GM18951 (cell line): ENCODE measurements around the gene CEBPB.
"Not testable (repeated sequence)": the region's sequence is repeated elsewhere in the genome, so short reads cannot be mapped to it uniquely, and the experiment has no call there.

Experiments used
- POLR2A ChIP-seq: IDR thresholded peaks from 4 replicates; pipeline ENCODE4 v1.6.1; 2011; ENCODE audit warnings: mild to moderate bottlenecking; ENCODE audit not compliant: insufficient read length, insufficient read depth; ENCODE audit errors: extremely low read depth
- in situ Hi-C: fragments of 300-500 bp; cut with MboI; formaldehyde crosslinking; loops from one replicate; pipeline ENCODE4 v1.12.0; 2022; ENCODE audit warnings: low sequenced_read_pairs, mixed read lengths, inconsistent platforms; ENCODE audit not compliant: unreplicated experiment

The CEBPB gene

DNA sequence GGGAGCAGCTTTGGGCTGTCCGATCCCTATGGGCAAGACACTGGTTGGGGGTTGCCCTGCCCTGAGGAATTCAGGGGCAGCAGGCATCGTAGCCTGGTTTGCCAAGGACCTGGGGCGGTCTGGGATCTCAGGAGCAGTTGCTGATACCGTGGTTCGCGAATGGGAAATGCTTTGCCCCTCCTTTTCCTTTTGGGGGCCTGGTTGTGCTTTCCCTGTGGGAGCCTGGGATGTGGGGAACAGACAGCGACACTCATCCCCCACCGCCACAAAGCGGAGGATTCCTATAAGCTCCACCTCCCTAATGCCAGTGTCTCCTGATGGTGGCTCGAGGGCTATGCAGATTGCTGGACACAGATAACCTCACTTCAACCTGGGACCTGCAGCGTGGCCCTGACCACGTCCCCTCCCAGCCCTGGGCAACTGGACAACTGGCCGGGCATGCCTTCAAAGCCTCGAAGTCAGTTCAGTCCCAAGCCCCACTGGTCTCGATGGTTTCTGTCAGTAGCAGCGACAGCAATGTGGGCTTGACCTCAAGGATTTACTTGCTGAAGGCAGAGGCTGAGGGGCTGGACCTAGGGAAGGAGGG is 3.3 kb downstream of the CEBPB start:
- in situ Hi-C loops, result no loop called here
- TF ChIP-seq POLR2A, result no peak

DNA sequence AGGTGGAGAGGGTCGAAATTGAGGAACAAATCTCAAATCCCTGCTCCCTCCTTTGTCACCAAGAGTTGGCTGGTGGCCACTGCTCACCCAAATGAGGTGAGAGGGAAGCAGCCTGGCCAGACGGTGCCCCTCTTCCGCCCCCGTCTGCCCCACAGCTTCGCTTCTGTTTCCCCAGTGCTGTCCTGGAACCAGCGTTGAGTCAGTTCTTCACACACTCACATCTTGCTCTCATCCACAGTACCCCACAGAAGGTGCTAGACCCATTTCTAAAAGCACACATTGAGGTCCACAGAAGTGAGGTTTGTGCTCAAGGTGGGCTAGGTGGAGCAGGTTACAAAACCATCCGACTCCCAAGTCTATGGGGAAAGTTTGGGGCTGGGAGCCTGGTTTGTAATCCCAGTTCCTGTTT is 3.8 kb downstream of the CEBPB start:
- in situ Hi-C loops, result no loop called here
- TF ChIP-seq POLR2A, result no peak

DNA sequence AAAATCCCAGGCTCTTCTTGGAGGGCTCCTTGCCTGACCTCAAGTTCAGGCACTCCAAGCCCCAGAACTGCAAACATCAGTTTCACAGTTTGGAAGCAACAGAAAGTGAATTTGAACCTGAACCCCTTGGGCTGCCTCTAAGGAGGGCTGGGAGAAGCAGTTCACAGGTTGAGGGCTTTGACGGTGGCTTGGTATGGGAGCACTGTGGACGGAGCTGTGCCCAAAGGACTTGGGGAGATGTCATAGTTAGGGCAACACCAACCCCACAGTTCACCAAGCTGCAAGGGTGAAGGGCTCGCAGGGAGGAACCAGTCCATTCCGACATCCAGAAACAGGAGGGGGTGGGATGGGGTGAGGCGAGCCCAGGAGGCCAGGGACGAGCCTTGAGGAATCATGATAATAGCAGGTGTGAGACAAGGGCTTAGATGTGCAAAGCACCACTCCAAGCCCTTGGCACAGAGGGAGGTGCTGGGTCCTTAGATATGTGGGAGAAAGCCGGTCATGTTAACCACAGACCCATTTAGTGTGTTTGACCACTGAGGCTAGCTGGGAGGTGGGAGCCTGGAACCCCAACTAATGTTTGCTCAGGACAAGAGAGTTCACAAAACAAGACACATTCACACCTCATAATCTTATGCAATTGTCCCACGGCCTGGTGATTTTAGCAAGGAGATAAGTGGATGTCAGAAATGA is 4.3 kb downstream of the CEBPB start:
- no peak for TF ChIP-seq POLR2A
- in situ Hi-C loops, result no loop called here

GRCh38 chr20:50195524-50196120 is 5.0 kb downstream of the CEBPB start:
- TF ChIP-seq POLR2A, result no peak
- in situ Hi-C loops, result no loop called here

DNA sequence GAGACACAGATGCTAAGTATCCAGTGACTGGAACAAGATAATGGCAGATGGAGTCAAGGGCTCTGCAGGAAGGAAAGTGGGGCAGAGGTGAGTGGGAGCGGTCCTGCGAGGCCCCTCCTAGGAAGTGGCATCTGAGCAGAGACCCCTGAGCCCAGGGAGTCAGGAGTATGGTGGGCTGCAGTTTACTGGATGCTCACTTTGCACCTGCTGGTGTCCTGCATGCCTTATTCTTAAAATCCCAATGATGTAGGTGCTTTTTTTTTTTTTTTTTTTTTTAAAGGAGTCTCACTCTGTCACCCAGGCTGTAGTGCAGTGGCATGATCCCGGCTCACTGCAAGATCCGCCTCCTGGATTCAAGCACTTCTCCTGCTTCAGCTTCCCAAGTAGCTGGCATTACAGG is 5.6 kb downstream of the CEBPB start:
- no peak for TF ChIP-seq POLR2A
- in situ Hi-C loops, result no loop called here

DNA sequence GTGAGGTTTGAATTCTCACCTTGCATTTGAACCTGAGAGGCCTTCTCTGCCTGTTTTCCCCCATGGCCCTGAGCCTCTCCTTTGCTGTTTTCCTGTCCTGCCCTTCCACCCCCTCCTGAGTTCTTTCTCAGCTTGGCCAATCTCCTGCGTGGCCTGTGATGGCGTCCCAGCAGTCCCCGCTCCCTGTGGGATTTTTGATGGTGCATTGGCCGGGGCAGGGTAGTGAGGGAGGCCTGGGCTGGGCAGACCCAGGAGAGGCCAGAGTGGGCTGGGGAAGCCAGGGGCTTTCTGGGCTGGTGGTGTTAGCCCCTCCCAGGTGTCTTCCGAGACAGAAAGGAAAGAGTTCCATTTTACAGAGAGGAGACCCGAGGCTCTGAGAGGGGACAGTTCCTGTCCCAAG is 6.3 kb downstream of the CEBPB start:
- in situ Hi-C loops, result no loop called here

DNA sequence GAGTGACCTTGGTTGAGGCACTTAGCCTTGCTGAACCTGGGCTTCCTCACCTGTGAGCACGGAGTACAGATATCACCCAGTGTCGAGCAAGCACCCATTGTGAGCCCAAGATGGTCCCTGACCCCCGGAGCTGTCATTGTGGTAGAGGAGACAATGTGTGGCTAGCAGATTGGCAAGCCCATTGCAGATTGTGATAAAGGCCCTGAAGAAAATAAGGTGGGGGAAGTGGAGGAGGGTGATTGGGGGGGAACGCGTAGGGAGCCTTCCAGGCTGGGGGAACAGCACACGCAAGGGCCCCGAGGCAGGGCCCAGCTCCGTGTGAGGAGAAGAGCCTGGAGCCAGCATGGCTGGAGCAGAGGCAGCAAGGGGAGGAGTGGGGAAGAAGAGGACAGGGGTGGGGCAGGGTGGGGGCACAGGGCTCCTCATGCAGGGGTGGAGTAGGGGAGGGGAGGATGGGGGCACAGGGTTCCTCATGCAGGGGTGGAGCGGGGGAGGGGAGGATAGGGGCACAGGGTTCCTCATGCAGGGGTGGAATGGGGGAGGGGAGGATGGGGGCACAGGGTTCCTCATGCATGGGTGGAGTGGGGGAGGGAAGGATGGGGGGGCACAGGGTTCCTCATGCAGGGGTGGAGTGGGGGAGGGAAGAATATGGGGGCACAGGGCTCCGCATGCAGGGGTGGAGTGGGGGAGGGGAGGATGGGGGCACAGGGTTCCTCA is 7.0 kb downstream of the CEBPB start:
- in situ Hi-C loops, result no loop called here

More for the DNA sequence above, 6.3 kb downstream of the CEBPB start:
- no peak for TF ChIP-seq POLR2A

GRCh38 chr20:50198180-50198666 is 7.6 kb downstream of the CEBPB start:
- TF ChIP-seq POLR2A, result no peak
- in situ Hi-C loops, result no loop called here

More for the DNA sequence above, 7.0 kb downstream of the CEBPB start:
- TF ChIP-seq POLR2A, result no peak

DNA sequence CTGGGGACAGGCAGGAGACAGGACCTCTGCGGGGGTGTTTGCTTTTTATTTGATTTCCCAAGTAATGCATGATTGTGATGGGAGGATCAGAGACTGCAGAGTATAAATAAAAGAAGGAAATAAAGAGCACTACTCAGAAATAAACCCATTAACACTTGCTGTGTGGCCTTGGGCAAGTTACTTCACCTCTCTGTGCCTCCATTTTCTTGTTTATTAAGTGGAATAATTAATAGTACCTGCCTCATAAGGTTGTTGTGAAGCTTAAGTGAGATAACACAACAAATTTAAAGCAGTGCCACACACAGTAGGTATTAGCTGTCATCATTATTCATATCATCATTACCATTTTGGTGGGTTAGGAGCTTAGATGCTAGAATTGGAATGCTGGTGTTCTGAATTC is 8.1 kb downstream of the CEBPB start:
- TF ChIP-seq POLR2A, result no peak
- in situ Hi-C loops, result no loop called here

DNA sequence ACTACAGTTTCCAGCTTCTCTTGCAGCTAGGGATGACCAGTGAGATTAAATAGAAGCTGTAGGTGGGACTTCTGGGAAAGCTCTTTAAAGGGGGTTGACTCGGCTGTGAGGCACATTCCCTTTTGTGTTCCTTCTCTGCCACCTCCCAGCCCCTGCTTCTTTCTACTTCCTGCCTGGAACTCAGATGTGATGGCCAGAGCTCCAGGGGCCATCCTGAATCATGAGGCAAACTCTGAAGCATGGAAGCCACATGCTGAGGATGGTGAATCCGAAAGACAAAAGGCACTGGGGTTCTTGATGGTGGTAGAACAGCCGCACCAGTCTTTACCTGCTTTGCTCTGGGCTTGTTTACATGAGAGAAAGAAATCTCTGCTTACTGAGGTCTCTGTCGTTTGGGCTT is 9.1 kb downstream of the CEBPB start:
- no peak for TF ChIP-seq POLR2A
- in situ Hi-C loops, result no loop called here

- TF ChIP-seq POLR2A, result no peak
- in situ Hi-C loops, result no loop called here
Measured at GRCh38 chr20:50200482-50201104, 10.0 kb downstream of the CEBPB start.

DNA sequence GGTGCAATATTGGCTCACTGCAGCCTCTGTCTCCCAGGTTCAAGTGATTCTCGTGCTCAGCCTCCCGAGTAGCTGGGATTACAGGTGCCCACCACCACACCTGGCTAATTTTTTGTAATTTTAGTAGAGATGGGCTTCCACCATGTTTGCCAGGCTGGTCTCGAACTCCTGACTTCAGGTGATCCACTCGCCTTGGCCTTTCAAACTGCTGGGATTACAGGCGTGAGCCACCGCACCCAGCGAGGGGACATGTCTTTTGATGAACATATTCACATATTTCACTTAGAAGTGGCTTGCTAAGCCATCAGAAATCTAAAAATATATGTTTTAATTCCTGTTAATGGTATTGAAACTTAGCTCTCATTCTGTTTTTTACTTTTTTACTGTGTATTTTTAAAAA is 11.1 kb downstream of the CEBPB start:
- in situ Hi-C loops, result not testable (repeated sequence)

DNA sequence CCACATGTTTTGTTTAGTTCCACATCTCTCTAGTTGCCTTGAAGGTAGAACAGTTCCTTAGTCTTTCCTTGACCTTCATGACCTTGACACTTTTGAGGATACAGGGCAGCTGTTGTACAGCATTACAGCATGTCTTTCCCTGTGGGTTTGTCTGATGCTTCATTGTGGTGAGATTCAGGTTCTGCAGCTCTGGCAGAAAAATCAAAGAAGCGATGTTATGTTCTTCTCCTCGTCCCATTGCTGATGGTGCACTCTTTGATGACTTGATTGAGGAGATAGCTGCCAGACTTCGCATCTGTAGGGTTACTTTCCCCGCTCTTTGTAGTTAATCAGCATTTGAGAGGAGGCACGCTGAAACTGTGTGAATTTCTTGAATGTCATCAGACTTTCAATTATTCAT is 12.0 kb downstream of the CEBPB start:
- TF ChIP-seq POLR2A, result no peak
- in situ Hi-C loops, result no loop called here
